GM23338 (cell line): Measurements from ENCODE around the gene JAG1. TPM values are rescaled to one million over a fixed set of nuclear protein-coding genes. Genes with fewer than 3 reads are reported as not detected.

Experiments used
- ATAC-seq: fragments of 200-7000 bp; cut with Tn5 transposase; 3 replicates; pipeline ENCODE4 v1.9.1; 2020
- DNase-seq: peaks from one replicate; pipeline ENCODE4 v3.0.0-alpha.2; 2015; ENCODE audit warnings: low spot score
- H2AFZ ChIP-seq: fragments of 200-600 bp; sonication (generic); 2 replicates; pipeline ENCODE4 v1.8.0; 2016; ENCODE audit warnings: antibody characterized with exemption, mild to moderate bottlenecking, moderate library complexity
- H3F3A ChIP-seq: fragments of 200-600 bp; sonication (generic); replicated peaks from 2 replicates; pipeline ENCODE4 v1.8.0; 2017; ENCODE audit warnings: antibody characterized with exemption, mixed run types, low read depth
- H3K27ac ChIP-seq: fragments of 200-600 bp; sonication (generic); 2 replicates; pipeline ENCODE4 v1.6.1; 2016; ENCODE audit warnings: low read depth
- H3K27me3 ChIP-seq: fragments of 200-600 bp; sonication (generic); 2 replicates; pipeline ENCODE4 v1.8.0; 2016; ENCODE audit warnings: mild to moderate bottlenecking, mixed run types, moderate library complexity; ENCODE audit not compliant: insufficient read depth
- H3K36me3 ChIP-seq: fragments of 200-600 bp; sonication (generic); 2 replicates; pipeline ENCODE4 v1.8.0; 2016; ENCODE audit warnings: mild to moderate bottlenecking; ENCODE audit not compliant: insufficient read depth
- H3K4me1 ChIP-seq: fragments of 200-600 bp; sonication (generic); 2 replicates; pipeline ENCODE4 v1.8.0; 2016; ENCODE audit warnings: mild to moderate bottlenecking, moderate library complexity; ENCODE audit not compliant: insufficient read depth
- H3K4me2 ChIP-seq: fragments of 200-600 bp; sonication (generic); 2 replicates; pipeline ENCODE4 v1.7.1; 2017; ENCODE audit warnings: mixed run types
- H3K4me3 ChIP-seq: fragments of 200-600 bp; sonication (generic); 2 replicates; pipeline ENCODE4 v1.6.1; 2016; ENCODE audit warnings: mixed run types
- H3K79me2 ChIP-seq: fragments of 200-600 bp; sonication (generic); replicated peaks from 2 replicates; pipeline ENCODE4 v1.8.0; 2017; ENCODE audit warnings: mild to moderate bottlenecking; ENCODE audit not compliant: insufficient read depth
- H3K9me2 ChIP-seq: fragments of 200-600 bp; sonication (generic); 2 replicates; pipeline ENCODE4 v1.8.0; 2017; ENCODE audit not compliant: insufficient read depth
- H4K20me1 ChIP-seq: fragments of 200-600 bp; sonication (generic); replicated peaks from 2 replicates; pipeline ENCODE4 v1.8.0; 2017; ENCODE audit warnings: mild to moderate bottlenecking; ENCODE audit not compliant: insufficient read depth
- H3K27ac Mint-ChIP-seq: 2 replicates; pipeline ENCODE4 v1.8.0; 2020; ENCODE audit warnings: inconsistent platforms, mild to moderate bottlenecking, moderate library complexity, mixed read lengths
- H3K27me3 Mint-ChIP-seq: 3 replicates; pipeline ENCODE4 v1.8.0; 2022; ENCODE audit warnings: low read depth, mild to moderate bottlenecking, moderate library complexity, mixed read lengths, inconsistent platforms; ENCODE audit not compliant: insufficient read depth, poor library complexity
- H3K36me3 Mint-ChIP-seq: 3 replicates; pipeline ENCODE4 v1.8.0; 2021; ENCODE audit warnings: low read depth, mild to moderate bottlenecking, inconsistent platforms, moderate library complexity, mixed read lengths
- H3K4me1 Mint-ChIP-seq: 3 replicates; pipeline ENCODE4 v1.8.0; 2020; ENCODE audit warnings: mild to moderate bottlenecking, inconsistent platforms, mixed read lengths
- H3K4me3 Mint-ChIP-seq: 3 replicates; pipeline ENCODE4 v1.8.0; 2021; ENCODE audit warnings: moderate library complexity, mild to moderate bottlenecking, inconsistent platforms, mixed read lengths
- H3K9me3 Mint-ChIP-seq: 3 replicates; pipeline ENCODE4 v1.8.0; 2020; ENCODE audit warnings: moderate library complexity, mild to moderate bottlenecking, inconsistent platforms, mixed read lengths
- ETS1 ChIP-seq: IDR thresholded peaks from 2 replicates; pipeline ENCODE4 v1.6.1; 2016; ENCODE audit warnings: antibody characterized with exemption
- EZH2 ChIP-seq: fragments of 200-600 bp; sonication (generic); IDR thresholded peaks from one replicate; pipeline ENCODE4 v1.8.0; 2017; ENCODE audit warnings: antibody characterized with exemption, mild to moderate bottlenecking, low read depth; ENCODE audit not compliant: unreplicated experiment
- NANOG ChIP-seq: IDR thresholded peaks from 2 replicates; pipeline ENCODE4 v1.6.1; 2016; ENCODE audit warnings: antibody characterized with exemption, borderline replicate concordance
- POLR2AphosphoS5 ChIP-seq: IDR thresholded peaks from 2 replicates; pipeline ENCODE4 v1.6.1; 2016; ENCODE audit warnings: antibody characterized with exemption, low read depth
- ZNF114 ChIP-seq: fragments of 250-450 bp; sonication (Bioruptor Pico); IDR thresholded peaks from 2 replicates; pipeline ENCODE4 v1.5.0; 2020; ENCODE audit warnings: mild to moderate bottlenecking, moderate library complexity
- ZNF331 ChIP-seq: fragments of 250-450 bp; sonication (Bioruptor Pico); IDR thresholded peaks from 2 replicates; pipeline ENCODE4 v1.5.0; 2020; ENCODE audit warnings: low read depth, mild to moderate bottlenecking, moderate library complexity
- ZNF462 ChIP-seq: fragments of 250-450 bp; sonication (Bioruptor Pico); IDR thresholded peaks from 2 replicates; pipeline ENCODE4 v1.5.0; 2020; ENCODE audit warnings: mild to moderate bottlenecking, moderate library complexity
- polyA plus RNA-seq: library from polyadenylated mRNA; unstranded; fragments of >200 nt; fragmentation: Nextera tagmentation; extraction: Ambion mirVana; gene quantifications from 2 replicates; pipeline ENCODE4 v1.2.1, GENCODE V29; 2016
- total RNA-seq: library from RNA; depleted of rRNA; stranded (reverse); fragments of >200 nt; shearing (Covaris generic); gene quantifications from 2 replicates; pipeline ENCODE4 v1.2.3, GENCODE V29; 2014

The JAG1 gene
- total and polyA plus RNA-seq, 2 experiments from 2014 or later: 9.7 to 46.5 TPM

GRCh38 chr20:10668677-10669368 lies 5.0 kb downstream of the JAG1 start:
- 0 out of 2 replicates have a peak overlapping the region, but pooled peaks have one; percentile 34 for H3K4me2 ChIP-seq
- H3K27ac Mint-ChIP-seq: peak overlapping the region; percentile 37; the same call in 1 of the 2 replicates
- H4K20me1 ChIP-seq: no peaks in the 10 kb centered on the region
- H3K4me3 ChIP-seq: no peak overlapping the region
- peaks cover 63% of the 10 kb centered on the region for H3K4me1 ChIP-seq
- peaks cover 76% of the 10 kb centered on the region for H3K4me1 Mint-ChIP-seq
- no peak overlapping the region; the same call in 2 of the 3 replicates for H3K4me3 Mint-ChIP-seq
- H3K27ac ChIP-seq: no peak overlapping the region
- peaks cover 8% of the 10 kb centered on the region; the same call in 1 of the 2 replicates for H3K27me3 ChIP-seq
- H3K9me2 ChIP-seq: no peaks in the 10 kb centered on the region
- ATAC-seq (no peak), DNase-seq (no peak)
- H3F3A ChIP-seq: no peaks in the 10 kb centered on the region
- TF ChIP-seq EZH2 (no peak), ZNF114 (CRISPR knock-in tag) (no peak), POLR2AphosphoS5 (no peak), ZNF331 (no peak), NANOG (no peak), ETS1 (no peak)
- H3K79me2 ChIP-seq: peaks cover 86% of the 10 kb centered on the region
- no peaks in the 10 kb centered on the region for H3K36me3 ChIP-seq
- peaks cover 20% of the 10 kb centered on the region for H3K27me3 Mint-ChIP-seq
- no peaks in the 10 kb centered on the region for H3K9me3 Mint-ChIP-seq
- H3K36me3 Mint-ChIP-seq: peaks cover 50% of the 10 kb centered on the region
- H2AFZ ChIP-seq: no peak overlapping the region

- H3K27ac ChIP-seq: no peak overlapping the region
- Mint-ChIP-seq H3K9me3 (no peaks in the 10 kb centered on the region), H3K4me1 (peaks cover 88% of the 10 kb centered on the region), H3K27me3 (peaks cover 18% of the 10 kb centered on the region), H3K27ac (no peak overlapping the region), H3K4me3 (no peak overlapping the region), H3K36me3 (peaks cover 61% of the 10 kb centered on the region)
- no peaks in the 10 kb centered on the region for H3K9me2 ChIP-seq
- H3K4me3 ChIP-seq: no peak overlapping the region
- TF ChIP-seq ZNF462 (CRISPR knock-in tag): no peak
- 0 out of 2 replicates have a peak overlapping the region, but pooled peaks have one; percentile 34 for H3K4me2 ChIP-seq
- H3K36me3 ChIP-seq: no peaks in the 10 kb centered on the region
- ATAC-seq (no peak), DNase-seq (no peak)
- H3F3A ChIP-seq: no peaks in the 10 kb centered on the region
- H2AFZ ChIP-seq: no peak overlapping the region
- peaks cover 94% of the 10 kb centered on the region for H3K79me2 ChIP-seq
- H4K20me1 ChIP-seq: 0 out of 2 replicates have a peak, but pooled peaks cover 1% of the 10 kb centered on the region
- peaks cover 75% of the 10 kb centered on the region for H3K4me1 ChIP-seq
- peaks cover 7% of the 10 kb centered on the region; the same call in 1 of the 2 replicates for H3K27me3 ChIP-seq
These were observed 6.1 kb downstream of the JAG1 start for GRCh38 chr20:10667560-10668167.
